Kidney (tissue), 14 donors: ENCODE measurements around the gene PTPN7. TPM values are rescaled to one million over a fixed set of nuclear protein-coding genes. Genes with fewer than 3 reads are reported as not detected.

Source experiments
- DNase-seq, 5 donors: peaks; one replicate each; pipeline ENCODE4 v3.0.0-alpha.2; 2013 to 2020
- FAIRE-seq: peaks from 2 replicates; lab custom pipeline; 2012; peaks lifted over from hg19 to GRCh38; lab: Jason Lieb, UNC
- H3K27ac ChIP-seq, 2 donors: one replicate each; pipeline ENCODE4 v1.7.0; 2013; ENCODE audit warnings: low read depth in 2 of 2, low read length in 2 of 2, inconsistent platforms in 1 of 2
- H3K27me3 ChIP-seq: one replicate; pipeline ENCODE4 v1.7.1; 2013; ENCODE audit warnings: low read length, inconsistent platforms; ENCODE audit not compliant: control insufficient read depth, insufficient read depth
- H3K36me3 ChIP-seq, 3 donors: one replicate each; pipeline versions ENCODE4 v1.7.0 to v1.7.1; 2013; ENCODE audit warnings: low read length in 3 of 3, control low read depth in 1 of 3, inconsistent platforms in 1 of 3; ENCODE audit not compliant: insufficient read depth in 3 of 3, control insufficient read depth in 2 of 3
- H3K4me1 ChIP-seq, 3 donors: one replicate each; pipeline versions ENCODE4 v1.7.0 to v1.7.1; 2013; ENCODE audit warnings: low read length in 3 of 3, inconsistent platforms in 1 of 3, low read depth in 1 of 3; ENCODE audit not compliant: control insufficient read depth in 2 of 3, insufficient read depth in 2 of 3
- H3K4me3 ChIP-seq, 3 donors: one replicate each; pipeline versions ENCODE4 v1.7.0 to v1.8.1; 2013; ENCODE audit warnings: low read length in 3 of 3, control low read depth in 1 of 3, inconsistent platforms in 1 of 3
- H3K9ac ChIP-seq, 3 donors: one replicate each; pipeline versions ENCODE4 v1.7.0 to v1.7.1; 2013; ENCODE audit warnings: low read length in 3 of 3, control low read depth in 1 of 3, inconsistent platforms in 1 of 3
- H3K9me3 ChIP-seq, 3 donors: one replicate each; pipeline versions ENCODE4 v1.7.0 to v1.7.1; 2013; ENCODE audit warnings: low read length in 3 of 3, control low read depth in 1 of 3, inconsistent platforms in 1 of 3; ENCODE audit not compliant: control insufficient read depth in 2 of 3, insufficient read depth in 1 of 3
- CTCF ChIP-seq: IDR thresholded peaks from 3 replicates; pipeline ENCODE4 v1.5.1; 2012; ENCODE audit warnings: mild to moderate bottlenecking, moderate library complexity, borderline replicate concordance; ENCODE audit not compliant: insufficient read depth; ENCODE audit errors: extremely low read depth
- intact Hi-C: fragments of 100-400 bp; cut with DNase I; formaldehyde crosslinking; loops from one replicate; pipeline ENCODE4 v1.11.1; 2022
- polyA plus RNA-seq: library from polyadenylated mRNA; stranded (reverse); fragments of 350-450 nt; fragmentation: Illumina TruSeq; extraction: RNeasy Lipid Tissue Mini Kit (QIAGEN cat#74804); gene quantifications from one replicate; pipeline ENCODE4 v1.2.3, GENCODE V29; 2014; ENCODE audit warnings: low read depth, low replicate concordance; ENCODE audit not compliant: insufficient read depth
- total RNA-seq: library from RNA; stranded (reverse); fragmentation: NEBNext Ultra II Directional; extraction: Animal tissue kit (Norgen Biotek cat#: 25700); gene quantifications from one replicate; pipeline ENCODE4 v1.2.1, GENCODE V29; 2021
- donor health status: control.
- donor health status: control.
- donor health status: control.
- donor health status: control.
- donor health status: control.
- donor health status: DM: yes; HTN: yes; CAD: no.
- donor health status: Normal renal cell carcinoma (clear cell type).

The PTPN7 gene
- total and polyA plus RNA-seq, 2 donors from 2014 or later: 3.5 to 5.5 TPM

- Histone ChIP-seq H3K27me3 (peaks cover 4% of the 10 kb centered on the region), H3K36me3 (no peaks in the 10 kb centered on the region), H3K4me1 (peaks cover 0 to 3% (median 0%) of the 10 kb centered on the region in 3 donors), H3K4me3 (no peak overlapping the region), H3K9me3 (no peaks in the 10 kb centered on the region), H3K9ac (no peak overlapping the region), H3K27ac (no peak overlapping the region)
- intact Hi-C loops: loop anchor here (10.0 kb wide), 1 partner anchor 526 kb away; the partner anchor contains the start of gene SYT2
- DNase-seq (peak; percentile 72 to 89 (median 79)), FAIRE-seq (no peak)
- peak; percentile 59 for TF ChIP-seq CTCF
Measured at GRCh38 chr1:202189001-202189790, 28.8 kb upstream of the PTPN7 start.

- Histone ChIP-seq H3K4me1 (no peaks in the 10 kb centered on the region), H3K36me3 (no peaks in the 10 kb centered on the region), H3K27ac (no peak overlapping the region), H3K9ac (no peak overlapping the region), H3K4me3 (no peak overlapping the region), H3K27me3 (no peaks in the 10 kb centered on the region), H3K9me3 (no peaks in the 10 kb centered on the region)
- intact Hi-C loops: loop anchor here (10.0 kb wide), 1 partner anchor 527 kb away; the partner anchor contains the start of gene SYT2
- TF ChIP-seq CTCF: no peak
- DNase-seq: no peak
- no peak for FAIRE-seq
Measured at GRCh38 chr1:202187697-202188407, 27.4 kb upstream of the PTPN7 start.

GRCh38 chr1:202187041-202187671 is 26.8 kb upstream of the PTPN7 start:
- no peaks in the 10 kb centered on the region for H3K27me3 ChIP-seq
- H3K4me1 ChIP-seq: no peaks in the 10 kb centered on the region
- intact Hi-C loops: loop anchor here (10.0 kb wide), 1 partner anchor 528 kb away; the partner anchor contains the start of gene SYT2
- no peak for FAIRE-seq
- H3K9ac ChIP-seq: no peak overlapping the region
- DNase-seq: peak in 1 of 5 donors; percentile 63
- no peaks in the 10 kb centered on the region for H3K36me3 ChIP-seq
- no peak overlapping the region for H3K27ac ChIP-seq
- no peak for TF ChIP-seq CTCF
- H3K4me3 ChIP-seq: no peak overlapping the region
- no peaks in the 10 kb centered on the region for H3K9me3 ChIP-seq
